Measurements from ENCODE around the gene DIABLO.

Gene DIABLO

DNA sequence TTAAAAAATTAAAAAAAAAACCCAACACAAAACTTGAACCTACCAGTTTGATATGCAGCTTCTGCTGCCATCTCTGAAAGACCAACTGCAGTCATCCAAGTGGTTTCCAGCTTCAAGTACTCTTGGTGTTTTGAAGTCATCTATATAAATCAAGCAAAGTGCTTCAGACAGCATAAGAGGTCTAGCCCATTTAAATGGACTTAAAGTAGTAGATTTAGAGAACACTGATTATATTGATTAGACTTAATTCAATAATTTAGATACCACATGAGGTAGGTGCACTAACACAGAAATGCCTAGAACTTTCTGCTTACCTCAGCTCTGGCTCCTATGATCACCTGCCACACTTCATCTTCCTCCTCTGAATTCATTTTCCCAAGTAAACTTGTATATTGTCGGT is 9.4 kb downstream of the DIABLO start:
- Histone ChIP-seq H3K36me3 (ENCODE audit: control insufficient read depth, low read length) (peaks cover 78% of the 10 kb centered on the region), H3F3A (ENCODE audit: control insufficient read depth, insufficient read depth) (peaks cover 10% of the 10 kb centered on the region; the same call in 1 of the 2 replicates), H3K27ac (ENCODE audit: low read depth, low read length) (no peak overlapping the region), H3K79me2 (ENCODE audit: control insufficient read depth, low read length) (peaks cover 22% of the 10 kb centered on the region), H3K9me3 (ENCODE audit: control insufficient read depth, insufficient read depth, low read length) (no peaks in the 10 kb centered on the region), H3K4me2 (ENCODE audit: low read length) (no peak overlapping the region), H3K4me1 (ENCODE audit: control insufficient read depth, low read length) (no peaks in the 10 kb centered on the region), H3K9me2 (replicated peaks; ENCODE audit: control insufficient read depth, low read length) (no peaks in the 10 kb centered on the region), H3K27me3 (ENCODE audit: control insufficient read depth, low read length) (no peaks in the 10 kb centered on the region), H3K4me3 (ENCODE audit: low read length) (no peak overlapping the region), H4K20me1 (ENCODE audit: control insufficient read depth, insufficient read depth, low read depth, low read length) (0 out of 2 replicates have a peak, but pooled peaks cover 4% of the 10 kb centered on the region)
- TF ChIP-seq, protein P1, sequence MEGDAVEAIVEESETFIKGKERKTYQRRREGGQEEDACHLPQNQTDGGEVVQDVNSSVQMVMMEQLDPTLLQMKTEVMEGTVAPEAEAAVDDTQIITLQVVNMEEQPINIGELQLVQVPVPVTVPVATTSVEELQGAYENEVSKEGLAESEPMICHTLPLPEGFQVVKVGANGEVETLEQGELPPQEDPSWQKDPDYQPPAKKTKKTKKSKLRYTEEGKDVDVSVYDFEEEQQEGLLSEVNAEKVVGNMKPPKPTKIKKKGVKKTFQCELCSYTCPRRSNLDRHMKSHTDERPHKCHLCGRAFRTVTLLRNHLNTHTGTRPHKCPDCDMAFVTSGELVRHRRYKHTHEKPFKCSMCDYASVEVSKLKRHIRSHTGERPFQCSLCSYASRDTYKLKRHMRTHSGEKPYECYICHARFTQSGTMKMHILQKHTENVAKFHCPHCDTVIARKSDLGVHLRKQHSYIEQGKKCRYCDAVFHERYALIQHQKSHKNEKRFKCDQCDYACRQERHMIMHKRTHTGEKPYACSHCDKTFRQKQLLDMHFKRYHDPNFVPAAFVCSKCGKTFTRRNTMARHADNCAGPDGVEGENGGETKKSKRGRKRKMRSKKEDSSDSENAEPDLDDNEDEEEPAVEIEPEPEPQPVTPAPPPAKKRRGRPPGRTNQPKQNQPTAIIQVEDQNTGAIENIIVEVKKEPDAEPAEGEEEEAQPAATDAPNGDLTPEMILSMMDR (IDR thresholded peaks at IDR 0.05; ENCODE audit: low read depth, low read length, poor library complexity, severe bottlenecking), result no peak
- no peak for TF ChIP-seq EZH2phosphoT487 (IDR thresholded peaks at IDR 0.05; ENCODE audit: borderline replicate concordance, low read length)

DNA sequence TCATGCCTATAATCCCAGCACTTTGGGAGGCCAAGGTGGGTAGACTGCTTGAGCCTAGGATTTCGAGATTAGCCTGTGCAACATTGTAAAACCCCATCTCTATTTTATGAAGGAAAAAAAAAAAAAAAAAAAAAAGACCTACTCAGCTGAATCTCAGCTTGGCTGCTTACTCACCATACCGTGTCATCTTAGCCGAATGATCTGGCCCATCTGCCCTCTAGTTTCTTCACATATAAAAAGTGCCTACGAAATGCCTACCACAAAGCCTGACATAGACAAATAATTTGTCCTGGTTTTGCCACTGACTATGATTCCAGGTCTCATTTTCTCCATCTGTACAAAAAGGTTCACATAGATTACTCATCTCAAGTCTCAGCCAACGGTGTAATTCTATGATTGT is 10.1 kb downstream of the DIABLO start:
- Histone ChIP-seq H3K4me1 (ENCODE audit: control insufficient read depth, low read length) (no peaks in the 10 kb centered on the region), H3K9me3 (ENCODE audit: control insufficient read depth, insufficient read depth, low read length) (no peaks in the 10 kb centered on the region), H3K4me2 (ENCODE audit: low read length) (no peak overlapping the region), H3F3A (ENCODE audit: control insufficient read depth, insufficient read depth) (peaks cover 10% of the 10 kb centered on the region; the same call in 1 of the 2 replicates), H3K79me2 (ENCODE audit: control insufficient read depth, low read length) (peaks cover 15% of the 10 kb centered on the region), H3K27ac (ENCODE audit: low read depth, low read length) (no peak overlapping the region), H3K36me3 (ENCODE audit: control insufficient read depth, low read length) (peaks cover 75% of the 10 kb centered on the region), H3K9me2 (replicated peaks; ENCODE audit: control insufficient read depth, low read length) (no peaks in the 10 kb centered on the region), H3K27me3 (ENCODE audit: control insufficient read depth, low read length) (no peaks in the 10 kb centered on the region), H4K20me1 (ENCODE audit: control insufficient read depth, insufficient read depth, low read depth, low read length) (0 out of 2 replicates have a peak, but pooled peaks cover 4% of the 10 kb centered on the region), H3K4me3 (ENCODE audit: low read length) (no peak overlapping the region)
- no peak for TF ChIP-seq EZH2phosphoT487 (IDR thresholded peaks at IDR 0.05; ENCODE audit: borderline replicate concordance, low read length)
- TF ChIP-seq, protein P1 (IDR thresholded peaks at IDR 0.05; ENCODE audit: low read depth, low read length, poor library complexity, severe bottlenecking), result no peak

DNA sequence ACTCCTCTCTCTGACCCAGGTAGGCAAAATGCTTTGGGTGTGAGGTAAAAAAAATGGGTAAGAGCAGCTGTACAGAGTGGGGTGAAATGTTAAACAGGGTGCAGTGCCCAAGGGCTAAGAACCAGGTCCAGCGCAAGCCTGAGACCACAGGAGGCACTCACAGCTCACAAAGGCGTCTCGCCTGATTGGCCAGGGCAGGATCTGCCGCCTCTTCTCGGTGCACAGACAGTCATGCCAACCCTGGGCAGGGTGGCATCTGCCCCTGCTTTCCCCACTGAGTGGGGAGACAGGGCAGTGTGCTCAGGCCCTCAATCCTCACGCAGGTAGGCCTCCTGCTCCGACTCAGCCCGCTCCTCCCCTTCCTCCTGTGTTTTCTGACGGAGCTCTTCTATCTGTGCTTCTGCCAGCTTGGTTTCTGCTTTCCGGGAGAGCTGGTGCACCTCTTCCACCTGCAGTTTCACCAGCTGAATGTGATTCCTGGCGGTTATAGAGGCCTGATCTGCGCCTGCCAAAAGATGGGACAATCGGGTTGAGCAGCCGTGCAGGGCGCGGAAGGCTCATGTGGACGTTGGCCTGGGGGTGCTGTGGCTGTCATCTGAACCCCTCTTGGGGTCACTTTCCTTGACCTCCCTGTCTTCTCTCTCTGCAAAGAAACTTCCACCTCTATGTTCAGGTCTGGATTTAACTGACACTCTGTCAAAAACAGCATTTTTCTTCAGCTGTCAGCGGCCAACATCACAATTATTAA is 17.6 kb downstream of the DIABLO start:
- Histone ChIP-seq H4K20me1 (ENCODE audit: control insufficient read depth, insufficient read depth, low read depth, low read length) (peaks cover 6% of the 10 kb centered on the region; the same call in 1 of the 2 replicates), H3K4me3 (ENCODE audit: low read length) (no peak overlapping the region), H3K9me3 (ENCODE audit: control insufficient read depth, insufficient read depth, low read length) (no peaks in the 10 kb centered on the region), H3K27me3 (ENCODE audit: control insufficient read depth, low read length) (peaks cover 25% of the 10 kb centered on the region), H3K4me2 (ENCODE audit: low read length) (no peak overlapping the region), H3K36me3 (ENCODE audit: control insufficient read depth, low read length) (peaks cover 48% of the 10 kb centered on the region), H3K79me2 (ENCODE audit: control insufficient read depth, low read length) (no peaks in the 10 kb centered on the region), H3K4me1 (ENCODE audit: control insufficient read depth, low read length) (peaks cover 13% of the 10 kb centered on the region), H3K27ac (ENCODE audit: low read depth, low read length) (no peak overlapping the region), H3K9me2 (replicated peaks; ENCODE audit: control insufficient read depth, low read length) (no peaks in the 10 kb centered on the region), H3F3A (ENCODE audit: control insufficient read depth, insufficient read depth) (peaks cover 14% of the 10 kb centered on the region)
- no peak for TF ChIP-seq EZH2phosphoT487 (IDR thresholded peaks at IDR 0.05; ENCODE audit: borderline replicate concordance, low read length)
- TF ChIP-seq, protein P1 (IDR thresholded peaks at IDR 0.05; ENCODE audit: low read depth, low read length, poor library complexity, severe bottlenecking), result no peak

All from DOHH2 (cell line).